NCI-H146 treated with DMSO at 0.1 percent for 48 hours (cell line): ENCODE data around the gene RPS28.
A peak's percentile ranks its signal among the peaks of the same experiment; 100 is the strongest.
"Not testable (repeated sequence)": the region's sequence is repeated elsewhere in the genome, so short reads cannot be mapped to it uniquely, and the experiment has no call there.

Experiments used
- DNase-seq: peaks from one replicate; lab custom pipeline; 2025; ENCODE audit not compliant: unreplicated experiment; lab: John Stamatoyannopoulos, UW

The RPS28 gene

DNA sequence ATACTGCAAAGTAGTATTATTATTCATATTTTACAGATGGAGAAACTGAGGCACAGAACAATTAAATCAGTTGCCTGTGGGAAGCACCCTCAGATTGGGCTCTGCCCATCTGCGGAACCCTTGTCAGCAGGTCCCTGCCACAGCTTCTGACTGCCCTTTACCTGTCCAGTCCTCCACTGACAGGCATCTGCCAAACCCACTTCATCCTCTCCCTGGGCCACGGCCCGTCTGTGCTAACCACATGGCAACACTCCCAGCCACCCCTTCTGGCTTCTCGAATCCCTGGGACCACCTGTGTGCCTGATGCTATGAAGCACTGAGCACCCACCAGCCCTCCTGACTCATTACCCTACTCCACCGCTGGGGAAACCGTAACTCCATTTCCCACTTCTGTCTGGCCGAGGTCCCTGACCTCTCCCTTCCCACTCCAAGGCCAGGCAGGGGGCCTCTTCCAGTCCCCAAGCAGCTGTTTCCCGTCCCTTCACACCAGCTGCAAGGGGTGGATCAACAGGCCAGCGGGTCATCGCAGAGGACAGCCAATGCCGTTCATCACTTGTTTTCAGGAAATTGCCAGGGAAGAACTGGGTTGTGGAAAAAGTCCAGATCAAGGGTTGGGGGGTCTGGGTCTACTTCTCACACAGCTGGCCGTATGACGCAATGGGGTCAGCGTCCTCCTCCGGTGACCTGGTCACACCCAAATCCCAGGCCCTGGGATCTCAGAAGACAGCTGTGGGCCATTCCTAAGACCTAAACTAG, 19.2 kb downstream of the RPS28 start:
- DNase-seq, result no peak

GRCh38 chr19:8341504-8341903, 20.2 kb downstream of the RPS28 start:
- DNase-seq, result not testable (repeated sequence)

DNA sequence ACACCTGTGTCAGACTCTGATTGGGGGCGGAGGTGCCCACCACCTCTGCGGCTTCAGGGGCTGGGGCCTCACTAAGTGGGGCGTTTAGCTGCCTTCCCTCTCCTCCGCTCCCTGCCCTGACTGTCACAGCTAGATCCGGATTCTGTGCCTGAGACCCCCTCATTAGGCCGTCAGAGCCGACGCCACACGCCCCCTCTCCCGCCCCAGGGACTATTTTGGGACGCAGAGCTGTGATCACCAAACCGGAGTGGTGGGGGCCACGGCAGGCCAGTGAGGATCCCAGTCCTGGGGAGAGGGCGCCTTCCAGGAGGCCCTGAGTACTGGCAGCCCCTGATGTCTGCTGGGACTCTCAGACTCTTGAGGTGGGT, 21.0 kb downstream of the RPS28 start:
- DNase-seq, result no peak

- DNase-seq, result peak; percentile 73
Observed at GRCh38 chr19:8342684-8343482, 21.6 kb downstream of the RPS28 start, which contains the start of gene KANK3. Gene KANK3 (minus strand): TSS chr19:8343262. CDS start chr19:8337828, 5,434 bp downstream.

DNA sequence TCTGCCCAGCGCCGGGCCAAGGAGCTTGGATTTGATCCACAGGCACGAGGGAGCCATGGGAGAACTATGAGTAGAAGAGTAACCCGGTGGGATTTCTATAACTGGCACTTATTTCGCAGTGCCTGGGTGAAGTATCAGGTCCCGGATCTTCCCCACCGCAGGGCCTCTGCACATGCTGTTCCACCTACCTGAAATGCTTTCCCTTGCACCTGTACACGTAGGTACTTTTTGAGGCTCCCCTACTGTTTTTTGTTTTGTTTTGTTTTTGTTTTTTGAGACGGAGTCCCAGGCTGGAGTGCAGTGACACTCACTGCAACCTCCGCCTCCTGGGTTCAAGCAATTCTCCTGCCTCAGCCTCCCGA, 22.2 kb downstream of the RPS28 start:
- DNase-seq, result no peak

DNA sequence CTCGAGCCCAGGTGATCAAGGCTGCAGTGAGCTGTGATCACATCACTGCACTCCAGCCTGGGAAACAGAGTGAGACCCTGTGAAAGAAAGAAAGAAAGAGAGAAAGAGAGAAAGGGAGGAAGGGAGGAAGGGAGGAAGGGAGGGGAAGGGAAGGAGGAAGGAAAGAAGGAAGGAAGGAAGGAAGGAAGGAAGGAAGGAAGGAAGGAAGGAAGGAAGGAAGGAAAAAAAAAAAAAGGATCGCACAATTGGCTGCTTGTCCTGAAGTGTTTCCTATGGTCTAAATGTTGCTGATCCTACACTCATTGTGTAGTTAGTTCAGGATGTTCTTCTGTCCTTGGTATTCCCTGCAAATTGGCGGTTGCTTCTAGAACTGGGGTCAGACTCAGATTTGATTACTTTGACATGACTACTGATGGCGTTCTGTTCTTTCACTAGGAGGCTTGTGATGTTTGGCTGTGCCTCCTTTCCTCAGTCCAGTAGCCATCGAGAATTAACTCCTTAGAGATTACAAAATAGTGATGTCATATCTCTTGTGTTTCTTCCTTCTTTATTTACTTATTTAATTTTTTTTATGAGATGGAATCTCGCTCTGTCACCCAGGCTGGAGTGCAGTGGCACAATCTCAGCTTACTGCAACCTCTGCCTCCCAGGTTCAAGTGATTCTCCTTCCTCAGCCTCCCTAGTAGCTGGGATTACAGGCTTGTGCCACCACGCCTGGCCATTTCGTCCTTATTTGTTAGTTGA, 28.5 kb downstream of the RPS28 start:
- not testable (repeated sequence) for DNase-seq

- no peak for DNase-seq
Observed at GRCh38 chr19:8352134-8352827, 31.0 kb downstream of the RPS28 start.

DNA sequence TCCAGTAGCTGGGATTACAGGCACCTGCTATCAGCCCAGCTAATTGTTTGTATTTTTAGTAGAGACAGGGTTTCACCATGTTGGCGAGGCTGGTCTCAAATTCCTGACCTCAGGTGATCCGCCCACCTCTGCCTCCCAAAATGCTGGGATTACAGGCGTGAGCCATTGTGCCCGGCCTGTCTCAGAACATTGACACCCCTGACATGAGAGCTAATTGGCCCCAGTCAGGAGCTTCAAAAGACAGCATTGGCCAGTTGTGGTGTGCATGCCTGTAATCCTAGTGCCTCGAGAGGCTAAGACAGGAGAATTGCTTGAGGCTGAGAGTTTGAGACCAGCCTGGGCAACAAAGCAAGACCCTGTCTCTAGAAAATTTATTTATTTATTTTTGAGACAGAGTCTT, 31.5 kb downstream of the RPS28 start:
- DNase-seq, result not testable (repeated sequence)

- no peak for DNase-seq
Observed at GRCh38 chr19:8355631-8356402, 34.5 kb downstream of the RPS28 start.

- no peak for DNase-seq
Observed at GRCh38 chr19:8357007-8357521, 35.8 kb downstream of the RPS28 start.

- no peak for DNase-seq
Observed at GRCh38 chr19:8358948-8359347, 37.7 kb downstream of the RPS28 start.

DNA sequence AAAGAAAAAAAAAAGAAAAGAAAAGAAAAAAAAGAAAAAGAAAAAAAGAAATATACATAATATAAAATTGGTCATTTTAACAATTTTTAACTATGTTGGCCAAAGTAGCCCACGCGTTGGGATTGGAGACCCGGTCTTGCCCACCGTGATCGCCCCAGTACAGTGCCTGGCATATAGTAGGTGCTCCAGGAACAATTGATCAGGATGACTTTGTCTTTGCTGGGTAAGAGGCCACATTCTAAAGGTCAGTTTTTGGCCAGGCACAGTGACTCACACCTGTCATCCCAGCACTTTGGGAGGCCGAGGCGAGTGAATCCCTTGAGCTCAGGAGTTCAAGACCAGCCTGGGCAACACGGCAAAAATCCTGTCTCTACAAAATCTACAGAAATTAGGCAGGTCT, 38.9 kb downstream of the RPS28 start:
- DNase-seq, result no peak

GRCh38 chr19:8361921-8362793, 40.9 kb downstream of the RPS28 start:
- DNase-seq, result no peak

DNA sequence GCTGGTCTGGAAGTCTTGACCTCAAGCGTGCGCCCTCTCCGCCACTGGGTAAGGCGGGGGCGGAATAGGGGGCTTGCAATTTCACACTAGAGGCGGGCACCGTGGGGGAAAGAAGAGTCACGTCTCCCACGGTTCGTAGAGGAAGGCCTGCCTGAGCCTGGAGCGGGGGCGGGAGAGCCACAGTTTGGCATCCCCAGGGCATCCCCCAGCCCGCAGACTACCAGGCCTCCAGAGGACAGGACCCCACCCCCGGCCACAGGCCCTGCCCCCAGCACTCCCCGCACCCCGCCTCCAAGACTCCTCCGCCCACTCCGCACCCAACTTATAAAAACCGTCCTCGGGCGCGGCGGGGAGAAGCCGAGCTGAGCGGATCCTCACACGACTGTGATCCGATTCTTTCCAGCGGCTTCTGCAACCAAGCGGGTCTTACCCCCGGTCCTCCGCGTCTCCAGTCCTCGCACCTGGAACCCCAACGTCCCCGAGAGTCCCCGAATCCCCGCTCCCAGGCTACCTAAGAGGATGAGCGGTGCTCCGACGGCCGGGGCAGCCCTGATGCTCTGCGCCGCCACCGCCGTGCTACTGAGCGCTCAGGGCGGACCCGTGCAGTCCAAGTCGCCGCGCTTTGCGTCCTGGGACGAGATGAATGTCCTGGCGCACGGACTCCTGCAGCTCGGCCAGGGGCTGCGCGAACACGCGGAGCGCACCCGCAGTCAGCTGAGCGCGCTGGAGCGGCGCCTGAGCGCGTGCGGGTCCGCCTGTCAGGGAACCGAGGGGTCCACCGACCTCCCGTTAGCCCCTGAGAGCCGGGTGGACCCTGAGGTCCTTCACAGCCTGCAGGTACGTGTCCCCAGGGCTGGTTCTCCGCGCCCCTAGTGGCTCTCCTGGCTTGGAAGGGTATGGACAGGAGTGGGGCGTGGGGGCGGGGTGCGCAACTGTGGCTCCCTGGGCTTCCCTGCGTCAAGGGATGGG, 42.8 kb downstream of the RPS28 start, which contains the start of gene ANGPTL4:
Gene ANGPTL4 (plus strand): TSS at position 353 of the 969 bp plus-strand sequence. CDS start 167 bp downstream, at position 520.
- DNase-seq, result no peak

- DNase-seq, result no peak
Observed at GRCh38 chr19:8366121-8366581, 44.9 kb downstream of the RPS28 start.

- DNase-seq, result no peak
Observed at GRCh38 chr19:8366961-8367326, 45.6 kb downstream of the RPS28 start.

- DNase-seq, result no peak
Observed at GRCh38 chr19:8367327-8368001, 46.2 kb downstream of the RPS28 start.
